Endodermal cell (in vitro differentiated cells): ENCODE data around the gene UPB1. TPM values are rescaled to one million over a fixed set of nuclear protein-coding genes. Genes with fewer than 3 reads are reported as not detected.
"Not testable (repeated sequence)": the region's sequence is repeated elsewhere in the genome, so short reads cannot be mapped to it uniquely, and the experiment has no call there.

Source experiments
- DNase-seq: peaks from one replicate; pipeline ENCODE4 v3.0.0-alpha.2; 2017
- H3K27ac ChIP-seq: 2 replicates; pipeline ENCODE4 v1.5.1; 2013; ENCODE audit warnings: mild to moderate bottlenecking, low read depth, low read length, moderate library complexity
- H3K27me3 ChIP-seq: 2 replicates; pipeline ENCODE4 v1.6.1; 2013; ENCODE audit warnings: mild to moderate bottlenecking, low read length, moderate library complexity; ENCODE audit not compliant: insufficient read depth, control insufficient read depth, poor library complexity, severe bottlenecking
- H3K36me3 ChIP-seq: 2 replicates; pipeline ENCODE4 v1.7.0; 2013; ENCODE audit warnings: mild to moderate bottlenecking, low read length, moderate library complexity; ENCODE audit not compliant: control insufficient read depth, insufficient read depth
- H3K4me1 ChIP-seq: one replicate; pipeline ENCODE4 v1.7.0; 2013; ENCODE audit warnings: low read length; ENCODE audit not compliant: control insufficient read depth, insufficient read depth
- H3K4me3 ChIP-seq: 2 replicates; pipeline ENCODE4 v1.5.1; 2013; ENCODE audit warnings: mild to moderate bottlenecking, low read length, moderate library complexity
- H3K9ac ChIP-seq: 2 replicates; pipeline ENCODE4 v1.6.1; 2013; ENCODE audit warnings: mild to moderate bottlenecking, low read length, moderate library complexity; ENCODE audit not compliant: poor library complexity, severe bottlenecking; ENCODE audit errors: extremely low read depth
- H3K9me3 ChIP-seq: 2 replicates; pipeline ENCODE4 v1.6.1; 2013; ENCODE audit warnings: mild to moderate bottlenecking, low read length, moderate library complexity; ENCODE audit not compliant: control insufficient read depth
- H3K27ac Mint-ChIP-seq: 2 replicates; pipeline ENCODE4 v1.8.0; 2020; ENCODE audit warnings: mixed read lengths
- H3K27me3 Mint-ChIP-seq: 2 replicates; pipeline ENCODE4 v1.8.0; 2021; ENCODE audit warnings: mild to moderate bottlenecking, mixed read lengths; ENCODE audit not compliant: insufficient read depth
- H3K36me3 Mint-ChIP-seq: 2 replicates; pipeline ENCODE4 v1.8.0; 2020; ENCODE audit warnings: low read depth, mixed read lengths
- H3K4me1 Mint-ChIP-seq: 2 replicates; pipeline ENCODE4 v1.8.0; 2020; ENCODE audit warnings: mixed read lengths
- H3K4me3 Mint-ChIP-seq: 2 replicates; pipeline ENCODE4 v1.8.0; 2020; ENCODE audit warnings: mild to moderate bottlenecking, moderate library complexity, mixed read lengths
- H3K9me3 Mint-ChIP-seq: 2 replicates; pipeline ENCODE4 v1.8.0; 2020; ENCODE audit warnings: mild to moderate bottlenecking, mixed read lengths
- WGBS, 2 experiments: methylation state at CpG; one replicate each; pipeline versions ENCODE4 v1.1.5 to v1.1.7; 2013; ENCODE audit warnings: missing lambda C conversion rate in 2 of 2, mixed read lengths in 1 of 2; ENCODE audit not compliant: insufficient coverage in 1 of 2, insufficient read length in 1 of 2; 5-methylcytosine and 5-hydroxymethylcytosine counted together
- total RNA-seq, 2 donors: library from RNA; stranded (reverse); fragmentation: NEBNext Ultra II Directional in 1 of 2; extraction: Animal tissue kit (Norgen Biotek cat#: 25700) in 1 of 2; gene quantifications; 2 replicates in 1 of 2; 3 replicates in 1 of 2; pipeline ENCODE4 v1.2.1, GENCODE V29; 2021
- TF ChIP-seq, protein P1 (sequence below): fragments of 200-600 bp; sonication (generic); conservative IDR thresholded peaks from 2 replicates; pipeline ENCODE4 v1.5.0; 2021; ENCODE audit warnings: antibody characterized with exemption, mild to moderate bottlenecking

The UPB1 gene
- total RNA-seq, 2 donors from 2014 or later: 0.40 TPM; not detected in 1

DNA sequence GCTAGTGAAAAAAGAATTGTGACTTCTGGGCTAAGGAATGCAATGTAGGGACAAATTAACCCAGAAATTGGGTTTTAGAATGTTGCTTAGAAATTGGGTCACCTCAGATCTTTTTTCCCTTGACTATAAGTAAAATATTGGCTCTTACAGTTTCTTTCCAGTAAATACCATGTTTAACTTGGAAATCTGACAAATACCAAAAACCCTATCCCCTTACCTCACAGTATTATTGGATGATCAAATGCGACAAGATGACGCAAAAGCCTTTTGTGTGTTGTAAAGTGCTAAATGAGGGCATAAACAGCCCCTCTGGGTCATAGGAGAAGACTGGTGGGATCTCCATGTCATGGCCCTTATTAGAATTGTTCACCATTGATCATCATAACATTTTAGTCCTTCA lies 6.1 kb upstream of the UPB1 start:
- H3K4me1 Mint-ChIP-seq: peaks cover 7% of the 10 kb centered on the region
- H3K27me3 ChIP-seq: peaks cover 25% of the 10 kb centered on the region

DNA sequence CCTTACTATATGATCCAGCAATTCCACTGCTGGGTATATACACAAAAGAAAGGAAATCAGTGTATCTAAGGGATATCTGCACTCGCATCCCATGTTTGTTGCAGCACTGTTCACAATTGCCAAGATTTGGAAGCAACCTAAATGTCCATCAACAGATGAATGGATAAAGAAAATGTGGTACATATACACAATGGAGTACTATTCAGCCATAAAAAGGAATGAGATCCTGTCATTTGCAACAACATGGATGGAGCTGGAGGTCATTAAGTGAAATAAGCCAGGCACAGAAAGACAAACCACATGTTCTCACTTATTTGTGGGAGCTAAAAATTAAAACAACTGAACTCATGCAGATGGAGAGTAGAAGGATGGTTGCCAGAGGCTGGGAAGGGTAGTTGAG lies 5.7 kb upstream of the UPB1 start:
- not testable (repeated sequence) for H3K27ac Mint-ChIP-seq, H3K36me3 Mint-ChIP-seq, H3K9me3 Mint-ChIP-seq, H3K27ac ChIP-seq, H3K4me1 ChIP-seq, H3K4me3 Mint-ChIP-seq, H3K4me3 ChIP-seq, DNase-seq, H3K4me1 Mint-ChIP-seq, H3K9me3 ChIP-seq, H3K9ac ChIP-seq, H3K36me3 ChIP-seq
- peaks cover 39% of the 10 kb centered on the region for H3K27me3 Mint-ChIP-seq
- H3K27me3 ChIP-seq: peaks cover 29% of the 10 kb centered on the region
- WGBS, 2 experiments: 86 to 94% methylated on average over 1 of the region's 1 CpG

More for the DNA sequence above, 6.1 kb upstream of the UPB1 start:
- Mint-ChIP-seq H3K27ac (no peak overlapping the region), H3K36me3 (no peaks in the 10 kb centered on the region), H3K4me3 (no peak overlapping the region), H3K9me3 (no peaks in the 10 kb centered on the region), H3K27me3 (peaks cover 35% of the 10 kb centered on the region)
- TF ChIP-seq, protein P1, sequence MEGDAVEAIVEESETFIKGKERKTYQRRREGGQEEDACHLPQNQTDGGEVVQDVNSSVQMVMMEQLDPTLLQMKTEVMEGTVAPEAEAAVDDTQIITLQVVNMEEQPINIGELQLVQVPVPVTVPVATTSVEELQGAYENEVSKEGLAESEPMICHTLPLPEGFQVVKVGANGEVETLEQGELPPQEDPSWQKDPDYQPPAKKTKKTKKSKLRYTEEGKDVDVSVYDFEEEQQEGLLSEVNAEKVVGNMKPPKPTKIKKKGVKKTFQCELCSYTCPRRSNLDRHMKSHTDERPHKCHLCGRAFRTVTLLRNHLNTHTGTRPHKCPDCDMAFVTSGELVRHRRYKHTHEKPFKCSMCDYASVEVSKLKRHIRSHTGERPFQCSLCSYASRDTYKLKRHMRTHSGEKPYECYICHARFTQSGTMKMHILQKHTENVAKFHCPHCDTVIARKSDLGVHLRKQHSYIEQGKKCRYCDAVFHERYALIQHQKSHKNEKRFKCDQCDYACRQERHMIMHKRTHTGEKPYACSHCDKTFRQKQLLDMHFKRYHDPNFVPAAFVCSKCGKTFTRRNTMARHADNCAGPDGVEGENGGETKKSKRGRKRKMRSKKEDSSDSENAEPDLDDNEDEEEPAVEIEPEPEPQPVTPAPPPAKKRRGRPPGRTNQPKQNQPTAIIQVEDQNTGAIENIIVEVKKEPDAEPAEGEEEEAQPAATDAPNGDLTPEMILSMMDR: no peak
- WGBS, 2 experiments: 50% methylated on average over 2 of the region's 2 CpGs; no CpG with 5 or more reads in 1 of the 2 experiments
- no peak overlapping the region for H3K27ac ChIP-seq
- no peak overlapping the region for H3K9ac ChIP-seq
- H3K4me3 ChIP-seq: no peak overlapping the region
- no peaks in the 10 kb centered on the region for H3K9me3 ChIP-seq
- H3K36me3 ChIP-seq: no peaks in the 10 kb centered on the region
- DNase-seq: no peak
- H3K4me1 ChIP-seq: no peaks in the 10 kb centered on the region

DNA sequence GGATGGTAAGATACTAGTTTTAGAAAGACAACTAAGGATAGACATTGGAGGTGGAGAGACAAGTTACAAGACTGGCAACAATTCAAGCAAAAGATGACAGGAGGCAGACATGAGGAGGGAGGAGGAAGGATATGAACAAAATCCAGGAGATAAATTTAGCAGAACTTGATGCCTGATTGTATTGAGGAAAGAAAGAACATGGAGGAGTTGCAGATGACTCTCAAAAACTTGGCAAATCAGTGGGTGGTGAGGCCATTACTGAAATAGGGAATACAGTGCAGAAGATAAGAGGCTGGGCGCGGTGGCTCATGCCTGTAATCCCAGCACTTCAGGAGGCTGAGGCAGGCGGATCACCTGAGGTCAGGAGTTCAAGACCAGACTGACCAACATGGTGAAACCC lies 2.7 kb upstream of the UPB1 start:
- no peak overlapping the region for H3K27ac Mint-ChIP-seq
- H3K36me3 ChIP-seq: no peaks in the 10 kb centered on the region
- no peaks in the 10 kb centered on the region for H3K4me1 ChIP-seq
- TF ChIP-seq, protein P1: no peak
- H3K9me3 Mint-ChIP-seq: peaks cover 7% of the 10 kb centered on the region
- no peak overlapping the region for H3K27ac ChIP-seq
- no peak overlapping the region for H3K4me3 Mint-ChIP-seq
- H3K27me3 ChIP-seq: peaks cover 53% of the 10 kb centered on the region
- peaks cover 68% of the 10 kb centered on the region for H3K27me3 Mint-ChIP-seq
- H3K36me3 Mint-ChIP-seq: no peaks in the 10 kb centered on the region
- H3K4me3 ChIP-seq: no peak overlapping the region
- H3K4me1 Mint-ChIP-seq: peaks cover 13% of the 10 kb centered on the region
- DNase-seq: no peak
- 83% methylated on average over 3 of the region's 3 CpGs; no CpG with 5 or more reads in 1 of the 2 experiments for WGBS, 2 experiments
- H3K9me3 ChIP-seq: no peaks in the 10 kb centered on the region
- no peak overlapping the region for H3K9ac ChIP-seq

DNA sequence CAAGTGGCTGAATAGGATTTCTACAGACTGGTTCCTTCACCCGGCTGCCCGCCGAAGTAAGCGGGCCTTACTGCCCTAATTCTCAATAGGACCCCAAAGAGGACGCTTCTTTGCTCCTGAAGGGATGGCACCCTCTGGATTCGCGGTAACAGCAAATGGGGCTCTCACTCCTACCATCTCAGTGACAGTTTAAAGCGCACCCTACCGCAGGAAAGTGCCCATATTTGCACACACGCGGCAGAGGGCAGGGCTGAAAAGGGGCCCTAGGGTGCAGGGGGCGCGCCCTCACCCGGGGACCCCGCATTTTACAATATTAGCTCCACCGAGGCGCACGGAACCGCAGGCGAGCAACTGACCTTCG lies 985 bp upstream of the UPB1 start:
- Histone ChIP-seq H3K9ac (no peak overlapping the region), H3K36me3 (no peaks in the 10 kb centered on the region), H3K4me1 (no peaks in the 10 kb centered on the region), H3K27ac (no peak overlapping the region), H3K9me3 (no peaks in the 10 kb centered on the region), H3K4me3 (no peak overlapping the region), H3K27me3 (peaks cover 70% of the 10 kb centered on the region)
- H3K27me3 Mint-ChIP-seq: peaks cover 85% of the 10 kb centered on the region
- H3K27ac Mint-ChIP-seq: no peak overlapping the region
- 39 to 63% methylated on average over 9 to 21 of the region's 21 CpGs for WGBS, 2 experiments
- peak; percentile 55 for DNase-seq
- H3K4me1 Mint-ChIP-seq: peaks cover 17% of the 10 kb centered on the region
- H3K36me3 Mint-ChIP-seq: no peaks in the 10 kb centered on the region
- H3K9me3 Mint-ChIP-seq: peaks cover 7% of the 10 kb centered on the region
- peak overlapping the region; percentile 44 for H3K4me3 Mint-ChIP-seq
- TF ChIP-seq, protein P1: no peak
